HEK293 (cell line): Measurements from ENCODE around the gene ARL16.

ENCODE experiments used
- CTCF ChIA-PET: fragments of 350-600 bp; formaldehyde crosslinking; extraction: SDS; loops from one replicate; lab custom pipeline; 2021; ENCODE audit warnings: antibody characterized with exemption; lab: Yijun Ruan, JAX
- POLR2A ChIA-PET: fragments of 300-600 bp; formaldehyde crosslinking; extraction: SDS; loops from one replicate; lab custom pipeline; 2020; ENCODE audit warnings: antibody characterized with exemption, inconsistent platforms; lab: Yijun Ruan, JAX
- H3K27ac ChIP-seq: fragments of 200-500 bp; sonication (Bioruptor generic); 2 replicates; pipeline ENCODE4 v1.5.1; 2014; ENCODE audit warnings: low read depth, low read length, control low read depth, inconsistent platforms; ENCODE audit errors: extremely low read depth
- H3K36me3 ChIP-seq, 2 experiments: fragments of 200-500 bp in 1 of 2; sonication (Bioruptor generic) in 1 of 2; 1 replicate in 1 of 2; 2 replicates in 1 of 2; pipeline ENCODE4 v1.5.1; 2014 to 2017; ENCODE audit warnings: inconsistent platforms in 2 of 2, low read length in 2 of 2; ENCODE audit not compliant: control insufficient read depth in 2 of 2, insufficient read depth in 1 of 2
- H3K4me1 ChIP-seq: fragments of 200-500 bp; sonication (Bioruptor generic); 2 replicates; pipeline ENCODE4 v1.5.1; 2014; ENCODE audit warnings: mild to moderate bottlenecking, low read length, inconsistent platforms; ENCODE audit not compliant: control insufficient read depth, insufficient read depth
- H3K4me3 ChIP-seq: 2 replicates; pipeline ENCODE4 v1.5.1; 2011; ENCODE audit warnings: low read depth, mild to moderate bottlenecking, control low read depth, low read length, moderate library complexity
- H3K9me3 ChIP-seq: fragments of 200-500 bp; sonication (Bioruptor generic); 2 replicates; pipeline ENCODE4 v1.5.1; 2014; ENCODE audit warnings: low read depth, low read length, inconsistent platforms; ENCODE audit not compliant: control insufficient read depth, insufficient read depth
- GLIS2 ChIP-seq: fragments of 450-650 bp; formaldehyde crosslinking; IDR thresholded peaks from 2 replicates; pipeline ENCODE4 v1.5.1; 2016; ENCODE audit warnings: missing biosample characterization, missing genetic modification characterization
- KLF16 ChIP-seq: fragments of 450-650 bp; formaldehyde crosslinking; IDR thresholded peaks from 2 replicates; pipeline ENCODE4 v1.5.1; 2017; ENCODE audit warnings: missing biosample characterization, missing genetic modification characterization
- SALL2 ChIP-seq: fragments of 450-650 bp; formaldehyde crosslinking; IDR thresholded peaks from 2 replicates; pipeline ENCODE4 v1.5.0; 2017; ENCODE audit warnings: missing biosample characterization, mild to moderate bottlenecking, missing genetic modification characterization, borderline replicate concordance
- TCF7L2 ChIP-seq: IDR thresholded peaks from 2 replicates; pipeline ENCODE4 v1.6.1; 2011; ENCODE audit warnings: low read depth, mild to moderate bottlenecking, inconsistent platforms, low read length, moderate library complexity, borderline replicate concordance
- ZBTB17 ChIP-seq: fragments of 450-650 bp; formaldehyde crosslinking; IDR thresholded peaks from 2 replicates; pipeline ENCODE4 v1.5.1; 2016; ENCODE audit warnings: missing biosample characterization, missing genetic modification characterization
- ZBTB48 ChIP-seq: fragments of 450-650 bp; formaldehyde crosslinking; IDR thresholded peaks from 2 replicates; pipeline ENCODE4 v1.5.1; 2016; ENCODE audit warnings: missing biosample characterization, missing genetic modification characterization
- ZBTB7A ChIP-seq: fragments of 450-650 bp; formaldehyde crosslinking; IDR thresholded peaks from 2 replicates; pipeline ENCODE4 v1.5.1; 2016; ENCODE audit warnings: low read depth, missing biosample characterization, missing genetic modification characterization
- ZNF2 ChIP-seq: fragments of 450-650 bp; formaldehyde crosslinking; IDR thresholded peaks from 2 replicates; pipeline ENCODE4 v1.5.1; 2016; ENCODE audit warnings: missing biosample characterization, missing genetic modification characterization
- ZNF324 ChIP-seq: fragments of 450-650 bp; formaldehyde crosslinking; IDR thresholded peaks from 2 replicates; pipeline ENCODE4 v1.5.1; 2016; ENCODE audit warnings: missing biosample characterization, missing genetic modification characterization
- ZNF658 ChIP-seq: fragments of 450-650 bp; formaldehyde crosslinking; IDR thresholded peaks from 2 replicates; pipeline ENCODE4; 2016; ENCODE audit warnings: missing biosample characterization, missing genetic modification characterization
- TF ChIP-seq, protein P1 (sequence below): fragments of 450-650 bp; formaldehyde crosslinking; conservative IDR thresholded peaks from 2 replicates; pipeline ENCODE4 v1.5.1; 2016; ENCODE audit warnings: low read depth, missing biosample characterization, missing genetic modification characterization
- TF ChIP-seq, protein P2 (sequence below): fragments of 450-650 bp; formaldehyde crosslinking; IDR thresholded peaks from 2 replicates; pipeline ENCODE4 v1.5.1; 2016; ENCODE audit warnings: missing biosample characterization, missing genetic modification characterization
- TF ChIP-seq, protein P3 (sequence below): fragments of 450-650 bp; formaldehyde crosslinking; IDR thresholded peaks from 2 replicates; pipeline ENCODE4 v1.5.1; 2016; ENCODE audit warnings: missing biosample characterization, missing genetic modification characterization
- TF ChIP-seq, protein P4 (sequence below): fragments of 450-650 bp; formaldehyde crosslinking; IDR thresholded peaks from 2 replicates; pipeline ENCODE4 v1.5.1; 2016; ENCODE audit warnings: missing biosample characterization, missing genetic modification characterization
- TF ChIP-seq, protein P5 (sequence below): fragments of 450-650 bp; formaldehyde crosslinking; IDR thresholded peaks from 2 replicates; pipeline ENCODE4 v1.5.1; 2016; ENCODE audit warnings: missing biosample characterization, missing genetic modification characterization
- TF ChIP-seq, protein P6 (sequence below): fragments of 450-650 bp; formaldehyde crosslinking; IDR thresholded peaks from 2 replicates; pipeline ENCODE4 v1.5.1; 2016; ENCODE audit warnings: missing biosample characterization, missing genetic modification characterization
- TF ChIP-seq, protein P7 (sequence below): sonication (generic); formaldehyde crosslinking; IDR thresholded peaks from 2 replicates; pipeline ENCODE4 v1.8.1; 2022; ENCODE audit warnings: mild to moderate bottlenecking, moderate library complexity, missing genetic modification reagents

Gene ARL16, protein sequence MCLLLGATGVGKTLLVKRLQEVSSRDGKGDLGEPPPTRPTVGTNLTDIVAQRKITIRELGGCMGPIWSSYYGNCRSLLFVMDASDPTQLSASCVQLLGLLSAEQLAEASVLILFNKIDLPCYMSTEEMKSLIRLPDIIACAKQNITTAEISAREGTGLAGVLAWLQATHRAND

DNA sequence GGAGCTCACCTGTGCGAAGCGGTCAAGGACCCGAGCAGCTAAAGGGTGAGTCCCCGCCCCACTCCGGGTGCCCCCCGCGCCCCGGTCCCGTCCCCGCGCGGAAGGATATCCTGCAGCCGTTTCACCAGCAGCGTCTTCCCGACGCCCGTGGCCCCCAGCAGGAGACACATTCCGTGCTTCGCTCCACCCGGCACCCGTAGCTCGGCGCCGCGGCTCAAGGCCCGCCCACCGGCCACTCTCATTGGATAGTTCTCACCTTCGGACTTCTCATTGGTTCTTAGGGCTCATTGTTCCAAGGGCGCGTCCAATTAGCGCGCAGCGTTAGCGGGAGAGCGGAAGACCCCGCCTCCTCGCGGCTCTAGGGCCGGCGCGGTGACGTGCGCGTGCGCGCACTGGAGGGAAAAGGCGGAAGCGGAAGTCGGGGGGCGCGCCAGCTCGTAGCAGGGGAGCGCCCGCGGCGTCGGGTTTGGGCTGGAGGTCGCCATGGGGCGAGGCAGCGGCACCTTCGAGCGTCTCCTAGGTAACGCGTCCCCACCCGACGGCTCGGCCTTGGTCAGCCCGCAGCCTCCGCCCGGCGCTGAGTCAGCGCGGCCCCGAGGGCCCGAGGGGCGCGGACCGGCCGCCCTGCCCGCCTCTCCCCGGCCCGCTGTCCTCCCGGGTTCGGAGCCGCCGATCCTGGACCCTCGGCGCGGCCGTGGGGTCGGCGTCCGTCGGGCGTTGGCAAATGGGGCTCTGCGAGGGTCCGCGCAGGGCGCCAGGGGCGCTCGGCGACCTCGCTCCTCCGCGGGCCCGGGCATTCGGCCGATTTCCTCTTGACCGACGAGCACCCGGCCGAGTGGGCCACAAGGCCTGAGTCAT is at the start of gene ARL16, which contains the start of gene HGS:
TSS of gene ARL16 (minus strand) at position 214 of the 858 bp plus-strand sequence. CDS start at position 170, 44 bp downstream.
TSS of gene HGS (plus strand) at position 428 of the 858 bp plus-strand sequence. CDS start at position 484, 56 bp downstream.
- Histone ChIP-seq H3K4me3 (peak within 1 kb of the TSS; percentile 92), H3K36me3 (peaks cover 6 to 55% of the 10 kb centered on the region in 2 experiments; a peak in 2 of 3 replicates), H3K9me3 (no peaks in the 10 kb centered on the region), H3K4me1 (peaks cover 4% of the 10 kb centered on the region), H3K27ac (peak within 1 kb of the TSS; percentile 82)
- CTCF ChIA-PET = interaction anchor here (0.6 to 2.2 kb wide), 7 partner anchors 8 to 346 kb away, joined by 3 to 9 read pairs (median 5); no protein-coding TSS in a partner anchor
- POLR2A ChIA-PET = interaction anchor here (0.5 to 6.6 kb wide), 35 partner anchors 9 to 461 kb away, joined by 3 to 109 read pairs (median 4); partner anchors contain the start of genes ACTG1, CCDC137, CEP131 and DCXR
- TF ChIP-seq ZNF658 (tag by site-specific recombination) (no peak), TCF7L2 (no peak), GLIS2 (tag by site-specific recombination) (peak; percentile 96), ZBTB7A (tag by site-specific recombination) (no peak), ZBTB17 (tag by site-specific recombination) (peak; percentile 37; the same call in 1 of the 2 replicates), KLF16 (tag by site-specific recombination) (peak; percentile 92; the same call in 1 of the 2 replicates), ZNF2 (tag by site-specific recombination) (0 out of 2 replicates have a peak, but pooled peaks have one; percentile 14), ZNF324 (tag by site-specific recombination) (0 out of 2 replicates have a peak, but pooled peaks have one; percentile 9), ZBTB48 (tag by site-specific recombination) (no peak), SALL2 (no peak)
- TF ChIP-seq, protein P1, sequence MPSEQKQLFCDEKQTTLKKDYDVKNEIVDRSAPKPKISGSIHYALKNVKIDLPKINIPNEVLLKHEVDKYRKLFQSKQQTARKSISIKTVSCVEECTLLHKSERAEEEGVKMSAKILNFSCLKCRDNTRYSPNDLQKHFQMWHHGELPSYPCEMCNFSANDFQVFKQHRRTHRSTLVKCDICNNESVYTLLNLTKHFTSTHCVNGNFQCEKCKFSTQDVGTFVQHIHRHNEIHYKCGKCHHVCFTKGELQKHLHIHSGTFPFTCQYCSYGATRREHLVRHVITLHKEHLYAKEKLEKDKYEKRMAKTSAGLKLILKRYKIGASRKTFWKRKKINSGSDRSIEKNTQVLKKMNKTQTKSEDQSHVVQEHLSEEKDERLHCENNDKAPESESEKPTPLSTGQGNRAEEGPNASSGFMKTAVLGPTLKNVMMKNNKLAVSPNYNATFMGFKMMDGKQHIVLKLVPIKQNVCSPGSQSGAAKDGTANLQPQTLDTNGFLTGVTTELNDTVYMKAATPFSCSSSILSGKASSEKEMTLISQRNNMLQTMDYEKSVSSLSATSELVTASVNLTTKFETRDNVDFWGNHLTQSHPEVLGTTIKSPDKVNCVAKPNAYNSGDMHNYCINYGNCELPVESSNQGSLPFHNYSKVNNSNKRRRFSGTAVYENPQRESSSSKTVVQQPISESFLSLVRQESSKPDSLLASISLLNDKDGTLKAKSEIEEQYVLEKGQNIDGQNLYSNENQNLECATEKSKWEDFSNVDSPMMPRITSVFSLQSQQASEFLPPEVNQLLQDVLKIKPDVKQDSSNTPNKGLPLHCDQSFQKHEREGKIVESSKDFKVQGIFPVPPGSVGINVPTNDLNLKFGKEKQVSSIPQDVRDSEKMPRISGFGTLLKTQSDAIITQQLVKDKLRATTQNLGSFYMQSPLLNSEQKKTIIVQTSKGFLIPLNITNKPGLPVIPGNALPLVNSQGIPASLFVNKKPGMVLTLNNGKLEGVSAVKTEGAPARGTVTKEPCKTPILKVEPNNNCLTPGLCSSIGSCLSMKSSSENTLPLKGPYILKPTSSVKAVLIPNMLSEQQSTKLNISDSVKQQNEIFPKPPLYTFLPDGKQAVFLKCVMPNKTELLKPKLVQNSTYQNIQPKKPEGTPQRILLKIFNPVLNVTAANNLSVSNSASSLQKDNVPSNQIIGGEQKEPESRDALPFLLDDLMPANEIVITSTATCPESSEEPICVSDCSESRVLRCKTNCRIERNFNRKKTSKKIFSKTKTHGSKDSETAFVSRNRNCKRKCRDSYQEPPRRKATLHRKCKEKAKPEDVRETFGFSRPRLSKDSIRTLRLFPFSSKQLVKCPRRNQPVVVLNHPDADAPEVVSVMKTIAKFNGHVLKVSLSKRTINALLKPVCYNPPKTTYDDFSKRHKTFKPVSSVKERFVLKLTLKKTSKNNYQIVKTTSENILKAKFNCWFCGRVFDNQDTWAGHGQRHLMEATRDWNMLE (tag by site-specific recombination) = peak; percentile 33; the same call in 1 of the 2 replicates
- TF ChIP-seq, protein P2, sequence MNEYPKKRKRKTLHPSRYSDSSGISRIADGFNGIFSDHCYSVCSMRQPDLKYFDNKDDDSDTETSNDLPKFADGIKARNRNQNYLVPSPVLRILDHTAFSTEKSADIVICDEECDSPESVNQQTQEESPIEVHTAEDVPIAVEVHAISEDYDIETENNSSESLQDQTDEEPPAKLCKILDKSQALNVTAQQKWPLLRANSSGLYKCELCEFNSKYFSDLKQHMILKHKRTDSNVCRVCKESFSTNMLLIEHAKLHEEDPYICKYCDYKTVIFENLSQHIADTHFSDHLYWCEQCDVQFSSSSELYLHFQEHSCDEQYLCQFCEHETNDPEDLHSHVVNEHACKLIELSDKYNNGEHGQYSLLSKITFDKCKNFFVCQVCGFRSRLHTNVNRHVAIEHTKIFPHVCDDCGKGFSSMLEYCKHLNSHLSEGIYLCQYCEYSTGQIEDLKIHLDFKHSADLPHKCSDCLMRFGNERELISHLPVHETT (tag by site-specific recombination) = peak; percentile 84
- TF ChIP-seq, protein P3, sequence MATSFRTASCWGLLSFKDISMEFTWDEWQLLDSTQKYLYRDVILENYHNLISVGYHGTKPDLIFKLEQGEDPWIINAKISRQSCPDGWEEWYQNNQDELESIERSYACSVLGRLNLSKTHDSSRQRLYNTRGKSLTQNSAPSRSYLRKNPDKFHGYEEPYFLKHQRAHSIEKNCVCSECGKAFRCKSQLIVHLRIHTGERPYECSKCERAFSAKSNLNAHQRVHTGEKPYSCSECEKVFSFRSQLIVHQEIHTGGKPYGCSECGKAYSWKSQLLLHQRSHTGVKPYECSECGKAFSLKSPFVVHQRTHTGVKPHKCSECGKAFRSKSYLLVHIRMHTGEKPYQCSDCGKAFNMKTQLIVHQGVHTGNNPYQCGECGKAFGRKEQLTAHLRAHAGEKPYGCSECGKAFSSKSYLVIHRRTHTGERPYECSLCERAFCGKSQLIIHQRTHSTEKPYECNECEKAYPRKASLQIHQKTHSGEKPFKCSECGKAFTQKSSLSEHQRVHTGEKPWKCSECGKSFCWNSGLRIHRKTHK = no peak
- TF ChIP-seq, protein P4, sequence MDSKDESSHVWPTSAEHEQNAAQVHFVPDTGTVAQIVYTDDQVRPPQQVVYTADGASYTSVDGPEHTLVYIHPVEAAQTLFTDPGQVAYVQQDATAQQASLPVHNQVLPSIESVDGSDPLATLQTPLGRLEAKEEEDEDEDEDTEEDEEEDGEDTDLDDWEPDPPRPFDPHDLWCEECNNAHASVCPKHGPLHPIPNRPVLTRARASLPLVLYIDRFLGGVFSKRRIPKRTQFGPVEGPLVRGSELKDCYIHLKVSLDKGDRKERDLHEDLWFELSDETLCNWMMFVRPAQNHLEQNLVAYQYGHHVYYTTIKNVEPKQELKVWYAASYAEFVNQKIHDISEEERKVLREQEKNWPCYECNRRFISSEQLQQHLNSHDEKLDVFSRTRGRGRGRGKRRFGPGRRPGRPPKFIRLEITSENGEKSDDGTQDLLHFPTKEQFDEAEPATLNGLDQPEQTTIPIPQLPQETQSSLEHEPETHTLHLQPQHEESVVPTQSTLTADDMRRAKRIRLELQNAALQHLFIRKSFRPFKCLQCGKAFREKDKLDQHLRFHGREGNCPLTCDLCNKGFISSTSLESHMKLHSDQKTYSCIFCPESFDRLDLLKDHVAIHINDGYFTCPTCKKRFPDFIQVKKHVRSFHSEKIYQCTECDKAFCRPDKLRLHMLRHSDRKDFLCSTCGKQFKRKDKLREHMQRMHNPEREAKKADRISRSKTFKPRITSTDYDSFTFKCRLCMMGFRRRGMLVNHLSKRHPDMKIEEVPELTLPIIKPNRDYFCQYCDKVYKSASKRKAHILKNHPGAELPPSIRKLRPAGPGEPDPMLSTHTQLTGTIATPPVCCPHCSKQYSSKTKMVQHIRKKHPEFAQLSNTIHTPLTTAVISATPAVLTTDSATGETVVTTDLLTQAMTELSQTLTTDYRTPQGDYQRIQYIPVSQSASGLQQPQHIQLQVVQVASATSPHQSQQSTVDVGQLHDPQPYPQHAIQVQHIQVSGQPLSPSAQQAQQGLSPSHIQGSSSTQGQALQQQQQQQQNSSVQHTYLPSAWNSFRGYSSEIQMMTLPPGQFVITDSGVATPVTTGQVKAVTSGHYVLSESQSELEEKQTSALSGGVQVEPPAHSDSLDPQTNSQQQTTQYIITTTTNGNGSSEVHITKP (tag by site-specific recombination) = peak; percentile 59
- TF ChIP-seq, protein P5, sequence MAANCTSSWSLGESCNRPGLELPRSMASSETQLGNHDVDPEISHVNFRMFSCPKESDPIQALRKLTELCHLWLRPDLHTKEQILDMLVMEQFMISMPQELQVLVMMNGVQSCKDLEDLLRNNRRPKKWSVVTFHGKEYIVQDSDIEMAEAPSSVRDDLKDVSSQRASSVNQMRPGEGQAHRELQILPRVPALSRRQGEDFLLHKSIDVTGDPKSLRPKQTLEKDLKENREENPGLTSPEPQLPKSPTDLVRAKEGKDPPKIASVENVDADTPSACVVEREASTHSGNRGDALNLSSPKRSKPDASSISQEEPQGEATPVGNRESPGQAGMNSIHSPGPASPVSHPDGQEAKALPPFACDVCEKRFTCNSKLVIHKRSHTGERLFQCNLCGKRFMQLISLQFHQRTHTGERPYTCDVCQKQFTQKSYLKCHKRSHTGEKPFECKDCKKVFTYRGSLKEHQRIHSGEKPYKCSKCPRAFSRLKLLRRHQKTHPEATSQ = no peak
- TF ChIP-seq, protein P6, sequence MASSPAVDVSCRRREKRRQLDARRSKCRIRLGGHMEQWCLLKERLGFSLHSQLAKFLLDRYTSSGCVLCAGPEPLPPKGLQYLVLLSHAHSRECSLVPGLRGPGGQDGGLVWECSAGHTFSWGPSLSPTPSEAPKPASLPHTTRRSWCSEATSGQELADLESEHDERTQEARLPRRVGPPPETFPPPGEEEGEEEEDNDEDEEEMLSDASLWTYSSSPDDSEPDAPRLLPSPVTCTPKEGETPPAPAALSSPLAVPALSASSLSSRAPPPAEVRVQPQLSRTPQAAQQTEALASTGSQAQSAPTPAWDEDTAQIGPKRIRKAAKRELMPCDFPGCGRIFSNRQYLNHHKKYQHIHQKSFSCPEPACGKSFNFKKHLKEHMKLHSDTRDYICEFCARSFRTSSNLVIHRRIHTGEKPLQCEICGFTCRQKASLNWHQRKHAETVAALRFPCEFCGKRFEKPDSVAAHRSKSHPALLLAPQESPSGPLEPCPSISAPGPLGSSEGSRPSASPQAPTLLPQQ = 0 out of 2 replicates have a peak, but pooled peaks have one; percentile 16
- TF ChIP-seq, protein P7, sequence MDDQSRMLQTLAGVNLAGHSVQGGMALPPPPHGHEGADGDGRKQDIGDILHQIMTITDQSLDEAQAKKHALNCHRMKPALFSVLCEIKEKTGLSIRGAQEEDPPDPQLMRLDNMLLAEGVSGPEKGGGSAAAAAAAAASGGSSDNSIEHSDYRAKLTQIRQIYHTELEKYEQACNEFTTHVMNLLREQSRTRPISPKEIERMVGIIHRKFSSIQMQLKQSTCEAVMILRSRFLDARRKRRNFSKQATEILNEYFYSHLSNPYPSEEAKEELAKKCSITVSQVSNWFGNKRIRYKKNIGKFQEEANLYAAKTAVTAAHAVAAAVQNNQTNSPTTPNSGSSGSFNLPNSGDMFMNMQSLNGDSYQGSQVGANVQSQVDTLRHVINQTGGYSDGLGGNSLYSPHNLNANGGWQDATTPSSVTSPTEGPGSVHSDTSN (CRISPR knock-in tag) = peak; percentile 60
